ENCODE data around the gene PPP1R12A.

GRCh38 chr12:79975143-79975542 lies 40.2 kb upstream of the PPP1R12A start:
- TF ChIP-seq CTCF (IDR thresholded peaks at IDR 0.05) = no peak
- TF ChIP-seq POLR2A (IDR thresholded peaks at IDR 0.05) = no peak
